Rectal smooth muscle tissue (tissue), 1 donor: ENCODE results near the gene SNAPC4.

Experiments used
- H3K27ac ChIP-seq: one replicate; pipeline ENCODE4 v1.7.0; 2013; ENCODE audit warnings: low read depth, low read length, inconsistent platforms
- H3K27me3 ChIP-seq: one replicate; pipeline ENCODE4 v1.7.0; 2013; ENCODE audit warnings: low read length; ENCODE audit not compliant: control insufficient read depth, insufficient read depth
- H3K36me3 ChIP-seq: one replicate; pipeline ENCODE4 v1.7.0; 2013; ENCODE audit warnings: low read length; ENCODE audit not compliant: control insufficient read depth, insufficient read depth
- H3K4me1 ChIP-seq: one replicate; pipeline ENCODE4 v1.7.0; 2013; ENCODE audit warnings: low read length; ENCODE audit not compliant: control insufficient read depth, insufficient read depth
- H3K4me3 ChIP-seq: one replicate; pipeline ENCODE4 v1.7.0; 2013; ENCODE audit warnings: low read length
- H3K9ac ChIP-seq: one replicate; pipeline ENCODE4 v1.7.0; 2013; ENCODE audit warnings: low read length

The SNAPC4 gene

GRCh38 chr9:136389396-136389795 is 10.6 kb downstream of the SNAPC4 start:
- Histone ChIP-seq H3K27me3 (no peaks in the 10 kb centered on the region), H3K36me3 (peaks cover 11% of the 10 kb centered on the region), H3K9ac (no peak overlapping the region), H3K4me1 (no peaks in the 10 kb centered on the region), H3K27ac (no peak overlapping the region), H3K4me3 (no peak overlapping the region)

DNA sequence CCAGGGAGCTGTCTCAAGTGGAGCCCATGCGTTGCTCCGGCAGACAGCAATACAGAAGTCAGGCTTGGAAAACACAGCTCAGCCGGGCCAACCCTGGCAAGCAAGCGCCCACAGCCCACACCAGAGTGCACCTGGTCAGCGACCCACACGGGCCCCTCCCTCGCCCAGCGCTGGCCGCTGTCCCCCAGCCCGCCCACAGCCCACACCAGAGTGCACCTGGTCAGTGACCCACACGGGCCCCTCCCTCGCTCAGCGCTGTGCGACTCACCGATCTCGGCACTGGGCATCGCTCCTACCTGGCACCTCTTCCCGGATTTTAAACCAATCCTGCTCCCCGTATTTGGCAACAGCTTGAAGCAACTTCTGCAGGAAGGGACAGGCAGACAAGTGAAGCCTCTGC is 12.8 kb downstream of the SNAPC4 start:
- no peak overlapping the region for H3K4me3 ChIP-seq
- H3K9ac ChIP-seq = no peak overlapping the region
- no peak overlapping the region for H3K27ac ChIP-seq
- peaks cover 15% of the 10 kb centered on the region for H3K36me3 ChIP-seq
- H3K27me3 ChIP-seq = no peaks in the 10 kb centered on the region
- H3K4me1 ChIP-seq = no peaks in the 10 kb centered on the region

GRCh38 chr9:136386018-136386417 is 14.0 kb downstream of the SNAPC4 start:
- no peaks in the 10 kb centered on the region for H3K27me3 ChIP-seq
- H3K4me1 ChIP-seq = no peaks in the 10 kb centered on the region
- no peak overlapping the region for H3K27ac ChIP-seq
- H3K9ac ChIP-seq = no peak overlapping the region
- H3K4me3 ChIP-seq = no peak overlapping the region
- peaks cover 8% of the 10 kb centered on the region for H3K36me3 ChIP-seq

DNA sequence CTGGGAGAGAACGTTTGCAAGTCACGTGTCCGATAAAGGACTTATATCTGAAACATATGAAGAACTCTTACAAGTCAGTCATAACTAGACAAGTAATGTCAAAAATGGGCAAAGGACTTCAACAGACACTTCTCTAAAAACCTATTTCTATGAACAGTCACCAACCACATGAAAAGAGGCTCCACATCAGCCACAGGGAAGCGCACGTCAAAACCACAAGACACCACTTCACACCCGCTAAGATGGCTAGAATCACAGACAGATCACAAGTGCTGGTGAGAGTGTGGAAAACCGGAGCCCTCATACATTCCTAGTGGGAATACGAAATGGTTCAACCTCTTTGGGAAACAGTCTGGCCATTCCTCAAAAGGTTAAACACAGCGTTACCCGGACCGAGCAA is 15.0 kb downstream of the SNAPC4 start:
- H3K27me3 ChIP-seq = no peaks in the 10 kb centered on the region
- no peak overlapping the region for H3K27ac ChIP-seq
- no peak overlapping the region for H3K4me3 ChIP-seq
- H3K4me1 ChIP-seq = no peaks in the 10 kb centered on the region
- H3K36me3 ChIP-seq = peaks cover 8% of the 10 kb centered on the region
- H3K9ac ChIP-seq = no peak overlapping the region

GRCh38 chr9:136383436-136383835 is 16.5 kb downstream of the SNAPC4 start:
- no peak overlapping the region for H3K4me3 ChIP-seq
- H3K9ac ChIP-seq = no peak overlapping the region
- H3K27me3 ChIP-seq = no peaks in the 10 kb centered on the region
- H3K36me3 ChIP-seq = peaks cover 8% of the 10 kb centered on the region
- no peak overlapping the region for H3K27ac ChIP-seq
- H3K4me1 ChIP-seq = no peaks in the 10 kb centered on the region

- Histone ChIP-seq H3K4me1 (no peaks in the 10 kb centered on the region), H3K4me3 (no peak overlapping the region), H3K36me3 (peaks cover 8% of the 10 kb centered on the region), H3K27me3 (no peaks in the 10 kb centered on the region), H3K27ac (no peak overlapping the region), H3K9ac (no peak overlapping the region)
Observed at GRCh38 chr9:136381966-136382513, 17.9 kb downstream of the SNAPC4 start.

GRCh38 chr9:136381311-136381710 is 18.7 kb downstream of the SNAPC4 start:
- H3K27me3 ChIP-seq = no peaks in the 10 kb centered on the region
- H3K36me3 ChIP-seq = peaks cover 8% of the 10 kb centered on the region
- H3K27ac ChIP-seq = no peak overlapping the region

DNA sequence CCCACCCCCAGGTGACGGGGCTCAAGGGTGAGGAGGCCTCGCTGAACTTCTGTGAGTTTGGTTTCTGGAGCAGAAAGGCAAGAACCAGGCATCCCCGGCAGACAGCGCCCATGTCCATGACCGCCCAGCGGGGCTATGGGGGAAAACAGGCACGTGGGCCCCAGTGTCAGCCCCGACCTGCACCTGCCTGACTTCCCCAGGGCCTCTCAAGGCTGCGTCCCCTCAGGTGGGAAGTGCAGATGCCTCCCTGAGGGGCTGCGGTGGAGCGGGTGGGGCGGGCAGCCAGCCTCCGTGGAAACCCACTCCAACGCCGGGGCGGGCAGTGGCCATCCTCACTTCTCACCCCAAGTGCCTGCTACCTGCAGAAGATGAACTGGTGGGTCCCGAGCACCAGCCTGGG is 19.6 kb downstream of the SNAPC4 start:
- Histone ChIP-seq H3K27me3 (no peaks in the 10 kb centered on the region), H3K27ac (no peak overlapping the region), H3K36me3 (peaks cover 8% of the 10 kb centered on the region), H3K9ac (no peak overlapping the region), H3K4me3 (no peak overlapping the region), H3K4me1 (no peaks in the 10 kb centered on the region)

More at GRCh38 chr9:136381311-136381710, 18.7 kb downstream of the SNAPC4 start:
- Histone ChIP-seq H3K4me3 (no peak overlapping the region), H3K9ac (no peak overlapping the region), H3K4me1 (no peaks in the 10 kb centered on the region)

DNA sequence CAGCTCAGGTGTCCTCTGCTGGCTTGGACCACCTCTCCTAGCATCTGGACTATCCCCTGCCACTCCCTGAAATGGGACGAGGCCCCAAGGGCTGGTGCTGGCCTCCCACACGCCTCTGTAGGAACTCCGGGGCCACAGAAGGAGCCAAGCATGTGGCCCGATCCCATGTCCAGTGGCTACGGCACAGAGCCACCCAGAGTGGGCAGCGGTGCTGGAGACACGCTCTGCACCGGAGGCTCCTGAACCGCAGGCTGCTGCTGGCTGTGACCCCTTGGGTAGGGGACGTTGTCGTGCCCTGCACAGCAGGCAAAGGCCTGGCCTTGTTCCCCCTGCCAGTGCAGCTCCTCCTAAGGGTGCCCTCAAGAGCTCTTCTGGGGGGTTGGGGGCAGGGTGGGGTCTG is 20.1 kb downstream of the SNAPC4 start:
- no peaks in the 10 kb centered on the region for H3K27me3 ChIP-seq
- H3K36me3 ChIP-seq = peaks cover 8% of the 10 kb centered on the region
- H3K27ac ChIP-seq = no peak overlapping the region

GRCh38 chr9:136379401-136379800 is 20.6 kb downstream of the SNAPC4 start:
- H3K9ac ChIP-seq = no peak overlapping the region
- H3K36me3 ChIP-seq = peaks cover 8% of the 10 kb centered on the region
- no peaks in the 10 kb centered on the region for H3K4me1 ChIP-seq
- H3K27ac ChIP-seq = no peak overlapping the region
- H3K27me3 ChIP-seq = no peaks in the 10 kb centered on the region
- no peak overlapping the region for H3K4me3 ChIP-seq

More for the DNA sequence above, 20.1 kb downstream of the SNAPC4 start:
- no peaks in the 10 kb centered on the region for H3K4me1 ChIP-seq
- H3K9ac ChIP-seq = no peak overlapping the region
- no peak overlapping the region for H3K4me3 ChIP-seq

DNA sequence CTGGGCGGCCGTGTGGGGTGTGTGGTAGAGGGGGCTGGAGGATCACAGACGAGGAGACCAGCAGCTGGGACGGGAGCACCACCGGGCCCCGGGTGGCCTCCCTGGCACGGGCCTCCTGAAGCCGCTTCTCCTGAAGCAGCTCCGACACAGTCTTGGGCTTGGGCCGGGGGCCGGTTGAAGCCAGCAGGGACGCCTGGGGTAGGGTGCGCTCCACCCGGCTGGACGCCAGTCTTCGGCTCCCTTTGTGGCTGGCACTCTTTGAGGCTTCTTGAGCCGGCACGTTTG is 21.0 kb downstream of the SNAPC4 start:
- Histone ChIP-seq H3K27ac (no peak overlapping the region), H3K9ac (no peak overlapping the region), H3K27me3 (no peaks in the 10 kb centered on the region), H3K36me3 (peaks cover 8% of the 10 kb centered on the region), H3K4me3 (no peak overlapping the region), H3K4me1 (no peaks in the 10 kb centered on the region)

- H3K4me3 ChIP-seq = no peak overlapping the region
- no peaks in the 10 kb centered on the region for H3K4me1 ChIP-seq
- no peak overlapping the region for H3K9ac ChIP-seq
- no peak overlapping the region for H3K27ac ChIP-seq
- no peaks in the 10 kb centered on the region for H3K27me3 ChIP-seq
- H3K36me3 ChIP-seq = peaks cover 8% of the 10 kb centered on the region
Observed at GRCh38 chr9:136378170-136379002, 21.6 kb downstream of the SNAPC4 start.
